ENCODE measurements around the gene SERPINA10.
"Not testable (repeated sequence)": the region's sequence is repeated elsewhere in the genome, so short reads cannot be mapped to it uniquely, and the experiment has no call there.

The SERPINA10 gene

DNA sequence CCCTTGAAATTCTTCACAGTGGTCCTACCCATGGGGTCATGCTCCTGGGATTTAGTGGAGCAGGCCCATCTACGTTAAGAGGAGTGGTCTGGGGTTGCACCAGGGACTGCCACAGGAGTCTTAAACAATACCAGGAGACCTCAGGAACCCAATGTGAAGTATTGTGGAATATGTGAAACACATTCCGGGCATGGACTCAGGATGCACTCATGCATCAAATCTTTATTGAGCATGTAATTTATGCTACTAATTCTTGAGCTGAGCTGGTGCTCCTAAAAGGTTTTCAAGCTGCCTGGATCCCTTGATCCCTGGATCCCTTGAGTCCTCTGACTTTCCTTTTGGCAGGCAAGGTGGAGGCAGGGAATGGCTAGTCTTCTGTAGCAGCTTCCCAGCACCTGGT lies 8.8 kb downstream of the SERPINA10 start:
- no peak for DNase-seq (ENCODE audit: low read depth in 4 of 4, low spot score in 1 of 4)

DNA sequence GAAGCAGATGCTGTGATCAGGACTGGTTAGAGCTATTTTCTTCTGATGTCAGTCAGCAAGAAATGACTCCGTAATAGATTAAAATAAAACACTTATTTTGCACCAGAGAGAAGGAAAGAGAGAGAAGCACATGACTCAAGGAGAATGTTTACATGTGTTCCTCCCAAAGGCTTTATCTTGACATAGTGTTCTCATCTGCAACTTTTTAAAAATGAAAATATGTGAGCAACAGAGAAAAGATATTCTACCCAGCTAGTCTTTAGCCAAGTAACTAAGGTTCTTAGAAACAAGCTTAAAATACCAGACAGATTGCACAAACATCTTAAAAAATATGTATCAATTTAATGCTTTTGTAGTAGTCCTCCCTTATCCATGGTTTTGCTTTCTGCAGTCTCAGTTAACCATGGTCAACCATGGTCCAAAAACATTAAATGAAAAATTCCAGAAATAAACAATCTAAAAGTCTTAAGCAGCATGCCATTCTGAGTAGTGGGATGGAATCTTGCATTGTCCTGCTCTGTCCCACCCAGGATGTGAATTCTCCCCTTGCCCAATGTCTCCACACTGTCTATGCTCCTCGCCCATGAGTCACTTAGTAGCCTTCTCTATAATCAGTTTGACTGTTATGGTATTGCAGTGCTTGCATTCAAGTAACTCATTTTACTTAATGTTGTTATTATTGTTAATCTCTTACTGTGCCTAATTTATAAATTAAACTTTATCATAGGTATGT lies 9.9 kb downstream of the SERPINA10 start:
- DNase-seq (ENCODE audit: low read depth in 4 of 4, low spot score in 1 of 4): no peak

DNA sequence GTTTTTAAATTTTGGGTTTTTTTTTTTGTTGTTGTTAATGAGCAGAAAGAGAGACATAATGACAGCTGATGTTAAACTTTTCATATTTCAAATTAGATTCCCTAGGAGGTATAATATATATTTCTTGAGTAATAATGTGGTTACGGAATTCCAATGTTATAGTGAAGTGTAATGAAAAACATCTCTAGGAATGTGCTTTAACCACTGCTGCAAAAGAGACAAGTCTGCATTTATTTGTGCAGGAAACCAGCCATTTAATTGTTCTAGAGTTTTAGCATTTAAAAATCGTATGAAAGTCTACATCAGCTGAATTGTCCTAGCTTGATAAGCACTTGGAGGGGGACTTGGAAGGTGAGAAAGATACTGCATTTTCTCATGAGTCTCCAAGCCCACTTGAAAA lies 14.3 kb downstream of the SERPINA10 start:
- DNase-seq (ENCODE audit: low read depth in 4 of 4, low spot score in 1 of 4): no peak

DNA sequence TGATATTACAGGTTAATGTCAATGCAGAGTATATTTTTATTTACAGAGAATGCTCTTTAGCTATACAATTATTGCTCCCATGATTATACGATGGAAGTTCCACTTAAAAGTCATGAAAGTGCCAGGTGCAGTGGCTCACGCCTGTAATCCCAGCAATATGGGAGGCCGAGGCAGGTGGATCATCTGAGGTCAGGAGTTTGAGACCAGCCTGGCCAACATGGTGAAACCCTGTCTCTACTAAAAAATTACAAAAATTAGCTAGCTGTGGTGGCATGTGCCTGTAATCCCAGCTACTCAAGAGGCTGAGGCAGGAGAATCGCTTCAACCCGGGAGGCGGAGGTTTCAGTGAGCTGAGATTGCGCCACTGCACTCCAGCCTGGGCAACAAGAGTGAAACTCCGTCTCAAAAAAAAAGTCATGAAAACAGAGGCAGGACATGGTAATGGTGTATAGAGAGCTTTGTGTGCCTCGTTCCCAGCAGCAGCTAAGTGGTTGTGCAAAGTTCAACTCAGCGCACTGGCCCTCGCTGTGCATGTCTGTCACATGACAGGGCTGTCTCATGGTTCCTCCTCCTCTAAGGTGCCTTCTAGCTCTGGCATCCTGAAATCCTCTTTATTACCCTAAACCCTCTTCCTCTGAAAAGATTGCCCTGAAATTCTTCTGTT lies 16.0 kb downstream of the SERPINA10 start:
- not testable (repeated sequence) for DNase-seq (ENCODE audit: low read depth in 4 of 4, low spot score in 1 of 4)

DNA sequence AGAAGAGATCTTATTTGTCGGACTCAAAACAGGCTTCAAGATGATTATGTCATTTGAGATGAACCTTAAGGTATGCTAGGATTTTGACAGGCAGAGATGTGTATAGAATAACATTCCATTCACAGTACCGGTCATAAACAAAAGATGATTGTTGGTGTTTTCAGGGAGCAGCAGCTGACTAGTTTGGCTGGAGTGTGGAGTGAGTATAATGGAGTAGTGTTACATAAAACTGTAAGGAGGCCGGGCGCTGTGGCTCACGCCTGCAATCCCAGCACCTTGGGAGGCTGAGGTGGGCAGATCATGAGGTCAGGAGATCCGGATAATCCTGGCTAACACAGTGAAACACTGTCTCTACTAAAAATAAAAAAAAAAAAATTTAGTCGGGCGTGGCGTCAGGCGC lies 23.9 kb downstream of the SERPINA10 start:
- DNase-seq (ENCODE audit: low read depth in 4 of 4, low spot score in 1 of 4): no peak

DNA sequence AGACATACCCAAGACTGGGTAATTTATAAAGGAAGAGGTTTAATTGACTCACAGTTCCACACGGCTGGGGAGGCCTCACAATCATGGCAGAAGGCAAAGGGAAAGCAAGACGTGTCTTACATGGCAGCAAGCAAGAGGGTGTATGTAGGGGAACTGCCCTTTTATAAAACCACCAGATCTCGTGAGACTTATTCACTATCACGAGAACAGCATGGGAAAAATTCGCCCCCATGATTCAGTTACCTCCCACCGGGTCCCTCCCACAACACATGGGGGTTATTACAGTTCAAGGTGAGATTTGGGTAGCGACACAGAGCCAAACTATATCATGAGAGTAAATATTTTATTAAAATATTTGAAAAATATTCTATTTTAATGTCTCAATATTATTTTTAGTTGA lies 24.5 kb downstream of the SERPINA10 start:
- DNase-seq (ENCODE audit: low read depth in 4 of 4, low spot score in 1 of 4): not testable (repeated sequence)

DNA sequence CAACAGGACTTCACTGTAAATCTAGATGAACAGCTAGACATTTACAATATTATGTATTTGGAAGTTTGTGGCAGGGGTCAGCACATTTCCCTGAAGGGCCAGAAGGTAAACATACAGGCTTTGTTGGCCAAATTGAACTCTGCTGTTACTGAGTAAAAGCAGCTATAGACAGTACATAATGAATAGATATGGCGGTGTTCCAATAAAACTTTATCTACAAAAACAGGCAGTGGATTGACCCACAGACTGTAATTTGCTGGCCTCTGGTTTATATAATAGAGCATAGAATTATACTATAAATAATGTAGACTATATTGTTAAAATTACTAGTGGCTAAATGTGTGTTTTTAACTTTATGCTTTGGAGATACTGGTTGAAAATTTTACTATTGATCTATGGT lies 25.7 kb downstream of the SERPINA10 start:
- no peak for DNase-seq (ENCODE audit: low read depth in 4 of 4, low spot score in 1 of 4)

DNA sequence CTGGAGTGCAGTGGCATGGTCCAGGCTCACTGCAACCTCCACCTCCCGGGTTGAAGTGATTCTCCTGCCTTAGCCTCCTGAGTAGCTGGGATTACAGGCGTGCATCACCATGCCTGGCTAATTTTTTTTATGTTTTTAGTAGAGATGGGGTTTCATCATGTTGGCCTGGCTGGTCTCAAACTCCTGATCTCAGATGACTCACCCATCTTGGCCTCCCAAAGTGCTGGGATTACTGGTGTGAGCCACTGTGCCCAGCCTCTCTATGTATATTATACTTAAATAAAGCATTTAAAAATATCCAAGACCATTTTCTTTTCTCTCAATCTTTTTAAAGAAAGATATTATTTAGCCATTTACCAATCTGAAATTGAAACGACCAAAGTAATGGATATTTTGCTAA lies 28.9 kb downstream of the SERPINA10 start:
- DNase-seq (ENCODE audit: low read depth in 4 of 4, low spot score in 1 of 4): not testable (repeated sequence)

DNA sequence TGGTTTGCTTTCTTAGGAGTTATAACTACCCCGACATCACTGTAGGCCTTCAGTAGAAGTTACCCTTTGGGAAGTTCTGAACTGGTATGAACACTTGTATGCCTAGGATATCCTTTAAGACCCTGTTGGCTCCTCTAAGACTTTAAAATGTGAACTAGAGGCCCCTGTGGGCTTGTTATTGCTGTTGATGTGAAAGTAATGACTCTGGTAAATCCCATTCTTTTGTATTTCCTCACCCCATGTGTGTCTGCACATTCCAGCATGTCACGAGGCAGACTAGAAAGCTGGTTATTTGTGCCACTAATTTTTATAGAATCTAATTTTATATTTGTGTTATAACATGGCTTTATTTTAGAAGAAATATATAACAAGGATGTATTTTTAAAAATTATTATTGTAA lies 48.9 kb downstream of the SERPINA10 start:
- DNase-seq (ENCODE audit: low read depth in 4 of 4, low spot score in 1 of 4): no peak

DNA sequence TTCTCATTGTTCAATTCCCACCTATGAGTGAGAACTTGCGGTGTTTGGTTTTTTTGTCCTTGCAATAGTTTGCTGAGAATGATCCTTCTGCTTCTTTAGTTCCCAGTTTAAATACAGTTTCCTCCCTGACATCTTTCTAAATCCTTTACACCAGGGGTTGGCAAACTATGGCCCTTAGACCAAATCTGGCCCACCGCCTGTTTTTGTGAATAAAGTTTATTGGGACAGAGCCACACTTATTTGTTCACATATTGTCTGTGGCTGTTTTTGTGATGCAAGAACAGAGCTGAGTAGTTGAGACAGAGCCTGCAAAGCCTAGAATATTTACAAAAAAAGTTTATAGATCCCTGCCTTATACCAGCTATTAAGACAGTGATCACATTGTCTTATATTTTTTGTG lies 53.7 kb downstream of the SERPINA10 start:
- no peak for DNase-seq (ENCODE audit: low read depth in 4 of 4, low spot score in 1 of 4)

DNA sequence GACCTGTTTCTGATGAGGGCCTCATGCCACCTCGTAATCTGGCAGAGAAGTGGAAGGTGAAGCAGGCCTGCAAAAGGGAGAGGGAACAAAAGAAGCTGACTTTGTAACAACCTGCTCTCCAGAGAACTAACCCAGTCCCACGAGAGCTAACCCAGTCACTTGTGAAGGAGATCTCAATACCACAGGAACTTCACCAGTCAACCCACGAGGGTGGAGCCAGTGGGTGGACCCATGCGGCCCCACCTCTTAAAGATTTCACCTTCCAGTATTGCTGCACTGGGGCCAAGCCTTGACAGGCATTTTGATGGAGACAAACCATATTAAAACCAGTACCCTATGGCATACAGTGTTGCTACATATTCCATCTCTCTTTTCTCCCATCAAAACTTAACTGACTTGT lies 55.1 kb downstream of the SERPINA10 start:
- DNase-seq (ENCODE audit: low read depth in 4 of 4, low spot score in 1 of 4): no peak

DNA sequence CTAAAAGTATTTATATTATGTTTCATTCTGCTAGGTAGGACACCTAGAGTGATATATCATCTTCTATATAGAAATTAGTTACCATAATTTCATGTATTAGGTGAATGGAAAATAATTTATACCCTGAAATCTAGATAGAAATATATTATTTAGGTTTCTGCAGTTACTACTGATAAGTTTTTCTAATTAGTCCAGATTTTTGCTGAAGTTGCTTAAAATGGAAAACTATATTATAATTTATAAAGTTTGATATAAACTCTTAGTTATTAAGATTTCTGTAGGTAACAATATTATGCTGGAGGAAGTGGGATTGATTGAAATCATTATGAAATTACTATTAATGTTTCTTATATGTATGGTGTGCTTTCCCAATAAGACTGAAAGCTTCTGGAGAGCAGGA lies 56.0 kb downstream of the SERPINA10 start:
- DNase-seq (ENCODE audit: low read depth in 4 of 4, low spot score in 1 of 4): no peak
